ENCODE measurements around the gene ZFP1.
"Not testable (repeated sequence)": the region's sequence is repeated elsewhere in the genome, so short reads cannot be mapped to it uniquely, and the experiment has no call there.

The ZFP1 gene

DNA sequence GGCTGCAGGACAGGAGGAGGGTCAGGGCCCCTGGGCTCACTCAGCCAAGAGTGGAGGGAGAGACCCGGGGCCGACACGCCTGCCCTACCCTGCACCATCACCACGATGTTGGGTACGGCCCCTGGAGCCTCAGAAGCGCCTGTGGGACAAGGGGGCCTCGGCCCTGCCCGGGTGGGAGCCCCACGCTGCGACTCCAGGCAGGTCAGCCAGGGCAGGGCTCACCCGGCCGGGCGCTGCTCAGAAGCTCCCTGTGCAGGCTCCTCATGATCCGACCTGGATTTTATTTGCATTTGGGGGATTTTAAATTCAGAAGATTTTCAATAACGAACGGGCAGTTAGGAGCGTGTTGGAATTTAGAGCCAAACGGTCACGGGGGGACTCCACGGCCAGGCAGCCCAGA lies 56.6 kb downstream of the ZFP1 start:
- DNase-seq (ENCODE audit: low read depth) = not testable (repeated sequence)

DNA sequence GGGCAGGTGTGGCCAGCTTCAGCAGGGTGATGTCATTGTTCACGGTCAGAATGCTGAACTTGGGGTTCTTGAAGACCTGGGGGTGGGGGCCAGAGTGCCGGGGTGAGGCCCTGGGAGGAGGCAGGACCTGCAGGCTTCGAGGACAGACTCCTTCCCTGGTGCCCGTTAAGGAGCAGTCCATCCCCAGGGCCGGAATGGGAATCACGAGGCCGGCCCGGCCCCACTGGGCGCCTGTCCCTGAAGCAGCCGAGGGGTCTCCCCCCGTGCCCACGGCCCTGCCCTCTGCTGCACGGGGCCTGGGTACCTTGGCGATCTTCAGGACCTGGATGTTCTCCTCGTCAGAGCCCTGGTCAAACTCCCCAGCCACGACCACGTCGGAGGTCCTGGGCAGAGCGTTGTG lies 57.1 kb downstream of the ZFP1 start:
- not testable (repeated sequence) for DNase-seq (ENCODE audit: low read depth)

DNA sequence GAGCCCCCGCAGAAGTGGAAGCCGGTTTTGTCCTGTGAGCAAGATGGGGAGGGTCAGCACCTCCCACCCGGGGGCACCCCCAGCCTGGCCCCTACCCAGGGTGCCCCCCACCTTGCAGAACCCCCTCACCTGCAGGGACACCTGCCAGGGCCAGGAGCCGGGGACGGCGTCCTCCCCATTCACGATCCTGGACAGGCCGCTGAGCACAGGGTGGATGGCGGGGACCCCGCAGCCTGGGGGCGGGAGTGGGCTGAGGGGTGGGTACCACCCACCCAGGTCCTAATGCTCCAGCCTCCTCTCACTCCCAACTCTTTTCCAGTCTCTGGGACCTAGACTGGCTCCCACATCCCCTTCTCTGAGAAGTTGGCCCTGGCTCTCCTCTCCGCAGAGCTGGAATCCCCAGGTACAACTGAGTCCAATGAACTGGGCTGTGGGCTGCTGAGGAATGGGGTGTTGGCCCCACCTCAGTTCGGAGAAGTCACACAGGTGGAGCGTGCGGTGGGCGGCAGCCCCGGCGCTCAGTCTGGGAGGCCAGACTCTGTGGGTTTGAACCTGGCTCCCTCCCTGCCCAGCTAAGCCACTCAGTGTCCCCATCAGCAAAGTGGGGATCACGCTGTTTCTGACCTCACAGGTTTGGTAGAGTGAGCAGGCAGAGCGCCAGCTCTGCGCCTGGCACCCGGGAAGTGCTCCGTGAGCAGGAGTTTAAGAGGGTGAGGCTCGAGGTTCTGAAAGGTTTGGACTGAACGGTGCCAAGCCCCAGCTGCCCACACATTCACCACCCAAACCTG lies 57.8 kb downstream of the ZFP1 start:
- DNase-seq (ENCODE audit: low read depth) = not testable (repeated sequence)

DNA sequence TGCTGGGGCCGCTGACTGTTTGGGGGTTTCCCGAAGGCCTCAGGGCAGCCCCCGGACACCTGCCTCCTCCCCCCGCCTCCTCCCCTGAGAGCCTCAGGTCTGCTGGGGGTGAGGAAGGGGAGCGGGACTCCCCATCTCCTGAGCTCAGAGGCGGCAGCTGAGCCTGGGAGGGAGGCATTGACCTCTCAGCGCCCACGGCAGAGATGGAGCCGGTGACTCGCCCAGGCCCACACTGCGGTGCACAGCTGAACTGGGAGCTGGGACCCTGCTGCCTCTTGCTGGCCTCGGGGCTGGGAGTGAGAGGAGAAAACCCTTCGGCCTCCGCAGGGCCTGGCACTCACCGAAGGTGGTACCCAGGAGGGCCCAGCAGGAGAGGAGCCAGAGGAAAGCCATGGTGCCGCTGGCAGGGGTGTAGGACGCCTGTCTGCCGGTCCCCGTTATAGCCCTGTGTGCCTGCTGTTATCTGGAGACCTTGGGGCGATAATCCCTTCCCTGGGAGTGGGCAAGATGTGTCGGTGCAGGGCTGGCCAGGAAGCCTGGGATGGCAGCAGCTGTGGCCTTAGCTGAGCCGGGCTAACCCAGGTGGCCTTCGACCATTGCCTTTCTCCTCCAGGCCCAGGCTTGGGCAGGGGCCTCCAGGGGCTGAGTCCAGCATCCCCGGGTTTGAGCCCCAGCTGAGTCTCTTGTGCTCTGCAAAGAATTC lies 58.6 kb downstream of the ZFP1 start, which contains the start of gene CTRB2:
Gene CTRB2, minus strand, starts transcription at position 413 of the 703 bp plus-strand sequence. Its CDS starts 20 bp downstream, at position 393.
- no peak for DNase-seq (ENCODE audit: low read depth)

DNA sequence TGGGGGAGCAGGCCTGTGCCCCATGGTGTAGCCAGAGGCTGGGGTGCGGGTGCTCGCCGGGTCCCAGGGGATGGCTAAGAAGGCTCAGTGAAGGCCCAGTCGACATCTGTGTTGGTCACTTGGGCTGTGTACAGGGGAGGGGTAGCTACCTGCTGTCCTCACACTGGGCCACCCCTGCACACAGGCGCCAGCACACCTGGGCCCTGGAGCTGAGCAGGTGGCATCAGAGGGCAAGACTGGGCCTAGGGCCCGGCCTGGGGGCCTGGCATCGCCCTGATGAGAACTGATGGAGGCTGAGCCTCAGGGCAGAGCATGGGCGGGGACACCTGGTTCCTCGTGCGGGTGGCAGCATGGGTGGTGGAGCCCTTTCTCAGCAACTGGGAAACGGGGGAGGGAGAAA lies 59.5 kb downstream of the ZFP1 start:
- DNase-seq (ENCODE audit: low read depth) = no peak

DNA sequence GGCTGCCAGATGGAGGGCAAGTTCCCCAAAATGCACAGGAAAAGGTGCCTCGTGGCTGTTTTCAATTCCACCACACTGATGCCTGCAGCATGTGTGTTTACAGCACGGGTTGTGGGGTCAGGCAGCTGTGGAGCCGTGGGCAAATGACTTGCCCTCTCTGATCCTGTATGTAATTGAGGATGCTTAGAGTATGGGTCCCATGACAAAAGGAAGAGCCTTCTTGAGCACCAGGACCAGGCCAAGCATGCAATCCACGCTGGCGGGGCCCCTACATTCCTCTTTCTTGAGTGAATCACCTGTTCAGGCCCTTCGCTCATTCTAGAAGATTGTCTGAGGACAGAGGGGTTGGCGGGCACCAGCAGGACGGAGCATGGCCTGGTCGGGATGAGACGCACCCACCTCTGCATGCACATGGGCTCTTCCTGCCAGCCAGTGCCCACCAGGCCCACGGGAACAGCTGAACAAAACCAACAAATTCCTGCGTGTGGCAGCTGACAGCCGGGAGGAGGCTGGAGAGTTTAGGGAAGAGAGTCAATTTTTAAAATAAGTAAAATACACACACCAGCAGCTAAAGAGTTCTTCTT lies 60.0 kb downstream of the ZFP1 start:
- no peak for DNase-seq (ENCODE audit: low read depth)

DNA sequence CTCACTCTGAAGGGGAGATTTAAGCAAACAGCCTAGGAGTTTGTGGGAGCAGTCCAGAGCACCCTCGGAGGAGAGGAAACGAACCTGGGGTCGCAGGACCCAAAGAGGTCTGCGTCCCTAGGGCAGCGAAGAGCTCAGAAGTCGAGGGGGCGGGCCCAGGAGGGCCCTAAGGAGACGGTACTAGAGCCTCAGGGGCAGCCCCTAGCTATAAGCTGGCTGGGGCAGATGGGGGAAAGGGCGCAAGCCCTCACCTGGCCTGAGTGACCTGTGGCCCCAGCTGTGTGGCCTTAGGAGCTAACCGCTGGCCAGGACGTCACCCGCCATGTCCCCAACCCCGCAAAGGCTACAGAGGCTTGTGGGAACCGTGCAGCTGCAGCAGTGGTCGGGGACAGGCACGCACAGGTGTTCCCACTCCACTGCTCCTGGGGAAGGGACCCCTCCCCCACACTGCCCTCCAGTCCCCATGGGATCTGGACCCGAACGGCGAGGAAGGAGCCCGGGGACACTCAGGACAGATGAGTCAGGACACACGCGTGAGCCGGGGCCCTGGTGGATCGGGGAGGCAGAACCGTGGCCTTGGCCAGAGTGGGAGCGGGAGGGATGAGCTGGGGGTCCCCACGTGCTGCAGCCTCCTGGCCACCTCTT lies 60.7 kb downstream of the ZFP1 start:
- no peak for DNase-seq (ENCODE audit: low read depth)

DNA sequence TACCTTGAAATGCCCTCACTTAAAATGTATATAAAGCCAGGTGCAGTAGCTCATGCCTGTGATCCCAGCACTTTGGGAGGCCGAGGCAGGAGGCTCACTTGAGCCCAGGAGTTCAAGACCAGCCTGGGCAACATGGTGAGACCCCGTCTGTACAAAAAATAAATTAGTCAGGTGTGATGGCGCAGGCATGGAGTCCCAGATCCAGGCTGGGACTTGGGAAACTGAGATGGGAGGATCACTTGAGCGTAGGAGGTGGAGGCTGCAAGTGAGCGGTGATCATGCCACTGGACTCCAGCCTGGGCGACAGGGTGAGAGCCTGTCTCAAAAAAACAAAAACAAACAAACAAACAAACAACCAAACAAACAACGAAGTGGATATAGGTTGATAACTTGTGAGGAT lies 61.2 kb downstream of the ZFP1 start:
- DNase-seq (ENCODE audit: low read depth) = not testable (repeated sequence)

DNA sequence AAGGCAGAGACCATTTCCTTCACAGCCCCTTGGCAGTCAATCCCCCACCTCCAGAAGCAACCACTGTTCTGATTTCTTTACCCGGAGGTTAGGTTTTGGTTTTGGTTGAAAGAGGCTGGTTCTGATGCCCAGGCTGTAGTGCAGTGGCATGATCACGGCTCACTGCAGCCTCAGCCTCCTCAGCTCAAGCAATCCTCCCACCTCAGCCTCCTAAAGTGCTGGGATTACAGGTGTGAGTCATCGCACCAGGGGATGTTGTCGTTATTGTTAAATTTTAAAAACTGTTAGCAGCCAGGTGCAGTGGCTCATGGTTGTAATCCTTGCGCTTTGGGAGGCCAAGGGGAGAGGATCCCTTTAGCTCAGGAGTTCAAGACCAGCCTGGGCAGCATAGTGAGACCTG lies 61.6 kb downstream of the ZFP1 start:
- no peak for DNase-seq (ENCODE audit: low read depth)

DNA sequence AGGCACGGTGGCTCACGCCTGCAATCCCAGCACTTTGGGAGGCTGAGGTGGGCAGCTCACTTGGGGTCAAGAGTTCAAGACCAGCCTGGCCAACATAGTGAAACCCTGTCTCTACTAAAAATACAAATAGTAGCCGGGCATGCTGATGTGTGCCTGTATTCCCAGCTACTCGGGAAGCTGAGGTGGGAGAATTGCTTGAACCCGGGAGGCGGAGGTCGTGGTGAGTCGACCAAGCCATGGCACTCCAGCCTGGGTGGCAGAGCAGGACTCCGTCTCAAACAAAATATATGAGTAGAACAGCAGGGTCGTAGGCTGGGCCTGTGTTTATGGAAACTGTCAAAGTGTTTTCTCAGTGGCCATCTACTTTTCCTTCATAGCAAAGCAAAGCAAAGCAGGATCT lies 63.0 kb downstream of the ZFP1 start:
- DNase-seq (ENCODE audit: low read depth) = not testable (repeated sequence)

DNA sequence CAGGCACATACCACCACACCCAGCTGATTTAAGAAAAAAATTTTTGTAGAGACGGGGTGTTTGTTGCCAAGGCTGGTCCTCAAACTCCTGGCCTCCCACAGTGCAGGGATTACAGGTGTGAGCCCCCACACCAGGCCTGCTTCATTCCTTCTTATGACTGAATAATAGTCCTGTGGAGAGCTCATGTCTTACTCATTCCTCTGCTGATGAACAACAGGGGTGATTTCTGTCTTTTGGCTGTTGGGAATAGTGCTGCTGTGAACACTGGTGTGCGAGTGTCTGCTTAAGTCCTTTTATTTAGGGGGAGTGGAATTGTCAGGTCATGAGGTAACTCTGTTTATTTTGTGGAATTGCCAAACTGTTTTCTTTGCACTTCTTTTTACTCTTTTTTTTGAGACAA lies 67.8 kb downstream of the ZFP1 start:
- no peak for DNase-seq (ENCODE audit: low read depth)

DNA sequence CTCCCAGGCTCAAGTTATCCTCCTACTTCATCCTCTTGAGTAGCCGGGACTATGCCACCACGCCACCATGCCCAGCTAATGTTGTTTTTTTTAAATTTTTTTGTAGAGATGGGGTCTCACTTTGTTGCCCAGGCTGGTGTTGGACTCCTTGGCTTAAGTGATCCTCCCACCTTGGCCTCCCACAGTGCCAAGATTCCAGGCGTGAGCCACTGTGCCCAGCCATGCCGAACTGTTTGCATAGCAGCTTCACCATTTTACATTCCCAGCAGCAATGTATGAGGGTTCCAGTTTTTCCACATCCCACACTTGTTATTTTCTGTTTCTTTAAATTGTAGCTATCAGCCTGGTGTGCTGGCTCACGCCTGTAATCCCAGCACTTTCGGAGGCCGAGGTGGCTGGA lies 68.3 kb downstream of the ZFP1 start:
- no peak for DNase-seq (ENCODE audit: low read depth)

DNA sequence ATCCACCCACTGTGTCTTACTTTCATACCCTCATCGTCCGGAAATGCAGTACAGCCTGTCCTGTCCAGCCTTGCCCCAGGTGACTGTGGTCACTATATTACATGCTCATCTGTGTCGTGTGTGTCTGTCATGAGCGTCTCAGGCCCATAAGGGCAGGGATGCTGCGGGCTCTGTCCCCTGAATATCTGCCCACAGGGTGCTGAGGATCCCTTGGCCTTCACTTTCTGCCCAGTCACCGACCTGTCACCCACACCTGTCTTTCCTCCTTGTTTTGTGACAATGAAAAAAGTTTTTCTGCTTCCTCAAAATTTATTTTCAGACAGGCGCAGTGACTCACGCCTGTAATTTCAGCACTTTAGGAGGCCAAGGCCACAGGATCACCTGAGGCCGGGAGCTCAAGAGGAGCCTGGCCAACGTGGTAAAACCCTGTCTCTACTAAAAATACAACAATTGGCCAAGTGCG lies 69.1 kb downstream of the ZFP1 start:
- no peak for DNase-seq (ENCODE audit: low read depth)

DNA sequence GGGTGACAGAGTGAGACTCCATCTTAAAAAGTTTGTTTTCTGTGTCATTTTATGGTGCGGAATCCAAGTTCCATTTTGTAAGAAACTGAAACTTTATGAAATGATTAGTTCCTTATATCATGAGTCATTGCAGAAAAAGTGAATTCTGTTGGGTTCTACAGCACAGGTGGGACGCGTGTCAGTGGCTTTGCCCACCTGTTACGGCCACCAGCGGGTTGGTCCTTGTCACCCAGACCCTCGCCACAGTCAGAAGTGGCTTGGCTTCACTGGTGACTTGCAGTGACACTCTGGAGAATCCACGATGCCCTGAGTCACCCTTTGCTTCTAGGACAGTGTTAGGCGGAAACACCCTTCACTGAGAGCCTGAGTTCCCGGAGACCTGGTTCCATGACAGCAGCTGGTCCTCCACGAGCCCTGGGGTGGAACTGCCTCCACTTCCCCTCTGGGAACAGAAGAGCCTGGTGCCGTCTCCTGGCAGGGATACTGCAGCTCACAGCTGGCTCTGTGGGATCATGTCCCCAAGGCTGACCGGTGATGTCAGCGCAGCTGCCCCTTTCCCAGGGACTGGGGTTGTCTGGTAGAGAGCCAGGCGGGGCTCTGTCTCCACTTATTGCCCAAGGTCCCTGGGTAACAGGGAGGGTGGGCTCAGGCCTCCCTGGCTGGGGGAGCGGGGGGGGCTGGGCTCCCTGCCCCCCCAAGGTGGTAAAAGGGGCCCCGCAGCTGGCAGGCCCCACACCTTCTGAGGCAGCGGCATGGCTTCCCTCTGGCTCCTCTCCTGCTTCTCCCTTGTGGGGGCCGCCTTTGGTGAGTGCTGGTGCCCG lies 70.1 kb downstream of the ZFP1 start, which contains the start of gene CTRB1:
Gene CTRB1, plus strand, starts transcription at position 733 of the 821 bp plus-strand sequence. Its CDS starts 20 bp downstream, at position 753.
- no peak for DNase-seq (ENCODE audit: low read depth)

DNA sequence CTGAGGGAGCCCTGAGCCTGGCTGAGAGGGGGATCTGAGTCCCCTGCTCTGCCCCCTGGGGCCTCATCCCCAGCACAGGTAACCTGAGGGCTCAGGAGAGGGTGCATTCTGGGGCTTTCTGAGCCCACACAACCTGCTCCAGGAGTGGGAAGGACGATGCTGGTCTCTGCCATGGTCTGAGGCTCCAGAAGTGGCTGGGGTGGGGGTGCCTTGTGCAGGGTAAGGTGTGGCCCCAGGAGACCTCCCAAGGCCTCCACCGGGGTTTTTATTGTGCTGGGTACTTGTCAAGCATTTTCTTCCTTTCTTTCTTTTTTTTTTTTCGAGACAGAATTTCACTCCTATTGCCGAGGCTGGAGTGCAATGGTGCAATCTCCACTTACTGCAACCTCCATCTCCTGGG lies 70.8 kb downstream of the ZFP1 start:
- DNase-seq (ENCODE audit: low read depth) = no peak

DNA sequence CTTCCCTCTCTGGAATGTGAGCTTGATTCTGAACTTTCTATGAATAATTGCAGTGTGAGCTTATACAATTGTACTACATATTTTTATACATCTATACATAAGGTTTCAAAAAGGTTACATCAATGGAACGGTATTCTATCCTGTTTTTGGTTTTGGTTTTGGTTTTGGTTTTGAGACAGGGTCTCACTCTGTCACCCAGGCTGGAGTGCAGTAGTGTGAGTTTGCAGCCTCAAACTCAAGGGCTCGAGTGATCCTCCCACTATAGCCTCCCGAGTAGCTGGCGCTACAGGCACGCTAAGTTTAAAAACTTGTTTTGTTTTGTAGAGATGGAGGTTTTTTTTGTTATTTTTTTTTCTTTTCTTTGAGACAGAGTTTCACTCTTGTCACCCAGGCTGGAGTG lies 71.5 kb downstream of the ZFP1 start:
- DNase-seq (ENCODE audit: low read depth) = no peak

Measured in fibroblast of gingiva (primary cell).